Neuronal stem cell (in vitro differentiated cells): ENCODE data around the gene PIERCE2.
"Not testable (repeated sequence)": the region's sequence is repeated elsewhere in the genome, so short reads cannot be mapped to it uniquely, and the experiment has no call there.

Experiments used
- DNase-seq: peaks from one replicate; pipeline ENCODE4 v3.0.0-alpha.2; 2013; ENCODE audit warnings: low spot score
- H2AFZ ChIP-seq: one replicate; pipeline ENCODE4 v1.6.1; 2013; ENCODE audit warnings: mild to moderate bottlenecking, low read length, inconsistent platforms
- H2AK5ac ChIP-seq: 2 replicates; pipeline ENCODE4 v1.6.1; 2013; ENCODE audit warnings: low read depth, mild to moderate bottlenecking, inconsistent platforms, low read length, moderate library complexity, mixed read lengths
- H2BK120ac ChIP-seq: 2 replicates; pipeline ENCODE4 v1.6.1; 2013; ENCODE audit warnings: low read depth, mild to moderate bottlenecking, inconsistent platforms, low read length, moderate library complexity, mixed read lengths
- H2BK12ac ChIP-seq: one replicate; pipeline ENCODE4 v1.6.1; 2013; ENCODE audit warnings: low read length, inconsistent platforms
- H2BK15ac ChIP-seq: 2 replicates; pipeline ENCODE4 v1.6.1; 2013; ENCODE audit warnings: mild to moderate bottlenecking, low read length, inconsistent platforms, mixed read lengths
- H2BK5ac ChIP-seq: one replicate; pipeline ENCODE4 v1.6.1; 2013; ENCODE audit warnings: inconsistent platforms, mild to moderate bottlenecking, low read length, moderate library complexity
- H3K14ac ChIP-seq: one replicate; pipeline ENCODE4 v1.6.1; 2013; ENCODE audit warnings: low read length, inconsistent platforms
- H3K18ac ChIP-seq: 2 replicates; pipeline ENCODE4 v1.6.1; 2013; ENCODE audit warnings: low read length, inconsistent platforms
- H3K23ac ChIP-seq: 2 replicates; pipeline ENCODE4 v1.6.1; 2013; ENCODE audit warnings: low read depth, mild to moderate bottlenecking, mixed read lengths, low read length, inconsistent platforms; ENCODE audit not compliant: poor library complexity
- H3K27ac ChIP-seq: replicated peaks from 3 replicates; pipeline ENCODE4 v1.5.1; 2013; ENCODE audit warnings: low read length, inconsistent platforms
- H3K27me3 ChIP-seq, 3 experiments: 2 replicates each; pipeline ENCODE4 v1.6.1; 2013; ENCODE audit warnings: low read length in 3 of 3, mild to moderate bottlenecking in 2 of 3, inconsistent platforms in 1 of 3, low read depth in 1 of 3, mixed read lengths in 1 of 3, moderate library complexity in 1 of 3; ENCODE audit not compliant: control insufficient read depth in 3 of 3, insufficient read depth in 3 of 3
- H3K36me3 ChIP-seq, 2 donors: replicated peaks in 1 of 2; 2 replicates each; pipeline ENCODE4 v1.6.1; 2013; ENCODE audit warnings: low read length in 2 of 2; ENCODE audit not compliant: control insufficient read depth in 2 of 2, insufficient read depth in 2 of 2
- H3K4ac ChIP-seq: 2 replicates; pipeline ENCODE4 v1.6.1; 2013; ENCODE audit warnings: inconsistent platforms, mild to moderate bottlenecking, low read length, moderate library complexity
- H3K4me1 ChIP-seq, 2 donors: 1 replicate in 1 of 2; 2 replicates in 1 of 2; pipeline ENCODE4 v1.6.1; 2013; ENCODE audit warnings: low read length in 2 of 2, low read depth in 1 of 2; ENCODE audit not compliant: control insufficient read depth in 2 of 2, insufficient read depth in 1 of 2
- H3K4me2 ChIP-seq: one replicate; pipeline ENCODE4 v1.6.1; 2013; ENCODE audit warnings: mild to moderate bottlenecking, low read length, inconsistent platforms; ENCODE audit not compliant: insufficient read depth, poor library complexity, severe bottlenecking
- H3K4me3 ChIP-seq, 2 donors: 2 replicates each; pipeline ENCODE4 v1.5.1; 2013; ENCODE audit warnings: low read length in 2 of 2, mild to moderate bottlenecking in 2 of 2, inconsistent platforms in 1 of 2, moderate library complexity in 1 of 2
- H3K79me1 ChIP-seq: one replicate; pipeline ENCODE4 v1.6.1; 2013; ENCODE audit warnings: low read depth, mild to moderate bottlenecking, inconsistent platforms, low read length, moderate library complexity
- H3K9ac ChIP-seq: one replicate; pipeline ENCODE4 v1.6.1; 2013; ENCODE audit warnings: mild to moderate bottlenecking, low read depth, low read length, inconsistent platforms; ENCODE audit not compliant: poor library complexity
- H3K9me3 ChIP-seq, 2 donors: replicated peaks in 1 of 2; 2 replicates each; pipeline versions ENCODE3 to v1.6.1; 2013; ENCODE audit warnings: low read length in 2 of 2, mild to moderate bottlenecking in 2 of 2, inconsistent platforms in 1 of 2, low read depth in 1 of 2, mixed read lengths in 1 of 2, moderate library complexity in 1 of 2; ENCODE audit not compliant: control insufficient read depth in 2 of 2, insufficient read depth in 1 of 2
- H4K8ac ChIP-seq: one replicate; pipeline ENCODE4 v1.6.1; 2013; ENCODE audit warnings: low read depth, mild to moderate bottlenecking, inconsistent platforms, low read length, moderate library complexity
- H4K91ac ChIP-seq: one replicate; pipeline ENCODE4 v1.6.1; 2013; ENCODE audit warnings: low read length, low read depth, mild to moderate bottlenecking, inconsistent platforms; ENCODE audit not compliant: poor library complexity
- WGBS, 2 donors: extraction: QIAGEN DNeasy Blood & Tissue Kit; methylation state at CpG; one replicate each; pipeline ENCODE4 v1.1.7; 2013; ENCODE audit warnings: missing lambda C conversion rate in 2 of 2, mixed read lengths in 1 of 2; ENCODE audit not compliant: insufficient read length in 2 of 2, insufficient replicate concordance in 1 of 2; ENCODE audit errors: extremely low coverage in 2 of 2; 5-methylcytosine and 5-hydroxymethylcytosine counted together

PIERCE2 gene

DNA sequence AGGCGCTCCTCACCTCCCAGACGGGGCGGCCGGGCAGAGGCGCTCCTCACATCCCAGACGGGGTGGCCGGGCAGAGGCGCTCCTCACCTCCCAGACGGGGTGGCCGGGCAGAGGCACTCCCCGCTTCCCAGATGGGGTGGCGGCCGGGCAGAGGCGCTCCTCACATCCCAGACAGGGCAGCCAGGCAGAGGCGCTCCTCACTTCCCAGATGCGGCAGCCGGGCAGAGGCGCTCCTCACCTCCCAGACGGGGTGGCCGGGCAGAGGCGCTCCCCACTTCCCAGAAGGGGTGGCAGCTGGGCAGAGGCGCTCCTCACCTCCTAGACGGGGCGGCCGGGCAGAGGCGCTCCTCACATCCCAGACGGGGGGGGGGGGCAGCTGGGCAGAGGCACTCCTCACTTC is 37.6 kb downstream of the PIERCE2 start:
- not testable (repeated sequence) for H3K4ac ChIP-seq, H2BK120ac ChIP-seq

DNA sequence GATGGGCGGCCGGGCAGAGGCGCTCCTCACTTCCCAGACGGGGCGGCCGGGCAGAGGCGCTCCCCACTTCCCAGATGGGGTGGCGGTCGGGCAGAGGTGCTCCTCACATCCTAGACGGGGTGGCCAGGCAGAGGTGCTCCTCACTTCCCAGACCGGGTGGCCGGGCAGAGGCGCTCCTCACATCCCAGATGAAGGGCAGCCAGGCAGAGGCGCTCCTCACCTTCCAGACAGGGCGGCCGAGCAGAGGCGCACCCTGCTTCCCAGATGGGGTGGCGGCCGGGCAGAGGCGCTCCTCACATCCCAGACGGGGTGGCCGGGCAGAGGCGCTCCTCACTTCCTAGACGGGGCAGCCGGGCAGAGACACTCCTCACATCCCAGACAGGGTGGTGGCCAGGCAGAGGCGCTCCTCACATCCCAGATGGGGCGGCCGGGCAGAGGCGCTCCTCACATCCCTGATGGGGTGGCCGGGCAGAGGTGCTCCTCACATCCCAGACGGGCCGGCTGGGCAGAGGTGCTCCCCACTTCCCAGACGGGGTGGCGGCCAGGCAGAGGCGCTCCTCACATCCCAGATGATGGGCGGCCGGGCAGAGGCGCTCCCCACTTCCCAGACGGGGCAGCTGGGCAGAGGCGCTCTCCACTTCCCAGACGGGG is 38.2 kb downstream of the PIERCE2 start:
- not testable (repeated sequence) for H2AFZ ChIP-seq, H3K36me3 ChIP-seq, H3K14ac ChIP-seq, H3K4ac ChIP-seq, H2BK12ac ChIP-seq, H3K4me2 ChIP-seq, H3K9me3 ChIP-seq, H3K27me3 ChIP-seq, H3K4me1 ChIP-seq, H3K27ac ChIP-seq, H2AK5ac ChIP-seq, H3K79me1 ChIP-seq, H2BK15ac ChIP-seq, H3K9ac ChIP-seq, H2BK5ac ChIP-seq, H4K8ac ChIP-seq, DNase-seq, H4K91ac ChIP-seq, H3K23ac ChIP-seq, H3K4me3 ChIP-seq, H3K18ac ChIP-seq, H2BK120ac ChIP-seq
- no CpG with 5 or more reads among the region's 41 CpGs for WGBS, 2 donors

More for the DNA sequence above, 37.6 kb downstream of the PIERCE2 start:
- H3K18ac ChIP-seq, H3K9me3 ChIP-seq, H2BK12ac ChIP-seq, H2BK15ac ChIP-seq, H3K36me3 ChIP-seq, H3K4me2 ChIP-seq, H2AK5ac ChIP-seq, H2BK5ac ChIP-seq, H4K8ac ChIP-seq, H3K79me1 ChIP-seq, H3K4me3 ChIP-seq, H3K27ac ChIP-seq, H3K4me1 ChIP-seq, H3K9ac ChIP-seq, H3K14ac ChIP-seq, H3K23ac ChIP-seq, H2AFZ ChIP-seq, H3K27me3 ChIP-seq, H4K91ac ChIP-seq, DNase-seq: not testable (repeated sequence)
- no CpG with 5 or more reads among the region's 27 CpGs for WGBS, 2 donors

DNA sequence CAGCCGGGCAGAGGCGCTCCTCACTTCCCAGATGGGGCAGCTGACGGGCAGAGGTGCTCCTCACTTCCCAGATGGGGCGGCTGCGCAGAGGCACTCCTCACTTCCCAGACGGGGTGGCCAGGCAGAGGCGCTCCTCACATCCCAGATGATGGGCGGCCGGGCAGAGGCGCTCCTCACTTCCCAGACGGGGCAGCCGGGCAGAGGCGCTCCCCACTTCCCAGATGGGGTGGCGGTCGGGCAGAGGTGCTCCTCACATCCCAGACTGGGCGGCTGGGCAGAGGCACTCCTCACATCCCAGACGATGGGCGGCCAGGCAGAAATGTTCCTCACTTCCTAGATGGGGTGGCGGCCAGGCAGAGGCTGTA is 38.7 kb downstream of the PIERCE2 start:
- not testable (repeated sequence) for DNase-seq, H2AFZ ChIP-seq, H3K27ac ChIP-seq, H3K18ac ChIP-seq, H3K4me3 ChIP-seq, H4K8ac ChIP-seq, H2BK12ac ChIP-seq, H3K27me3 ChIP-seq, H3K9me3 ChIP-seq, H3K79me1 ChIP-seq, H3K4me2 ChIP-seq, H2BK5ac ChIP-seq, H3K4me1 ChIP-seq, H3K36me3 ChIP-seq, H3K9ac ChIP-seq, H2AK5ac ChIP-seq, H3K23ac ChIP-seq, H4K91ac ChIP-seq, H2BK15ac ChIP-seq, H3K4ac ChIP-seq, H2BK120ac ChIP-seq, H3K14ac ChIP-seq
- no CpG with 5 or more reads among the region's 19 CpGs for WGBS, 2 donors

DNA sequence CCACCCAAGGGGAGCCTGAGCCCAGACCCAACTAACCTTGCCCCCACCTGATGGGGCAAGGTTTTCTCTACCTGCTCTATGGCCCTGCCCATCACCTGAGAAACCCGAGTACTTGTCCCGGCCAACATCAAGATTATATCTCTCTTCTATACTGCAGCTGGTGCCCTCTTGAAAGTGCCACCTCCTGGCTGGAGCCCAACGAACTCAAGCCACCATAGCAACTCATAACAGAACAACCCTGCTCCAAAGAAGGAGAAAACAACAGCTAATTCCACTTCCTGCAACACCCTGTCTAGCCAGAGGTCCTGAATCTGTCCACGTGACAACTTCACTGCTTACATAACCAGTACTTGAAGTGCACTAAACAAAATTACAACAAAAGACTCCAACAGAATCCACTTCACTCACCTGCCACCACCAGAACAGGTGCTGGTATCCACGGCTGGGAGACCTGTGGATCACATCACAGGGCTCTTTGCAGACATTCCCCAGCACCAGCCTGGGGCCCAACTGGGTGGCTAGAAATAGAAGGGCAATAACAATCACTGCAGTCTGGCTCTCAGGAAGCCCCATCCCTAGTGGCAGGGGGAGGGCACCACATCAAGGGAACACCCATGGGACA is 49.2 kb downstream of the PIERCE2 start:
- H2AK5ac ChIP-seq, result no peak overlapping the region
- no peak overlapping the region for H2BK15ac ChIP-seq
- no peaks in the 10 kb centered on the region for H3K27me3 ChIP-seq
- no peak overlapping the region for H3K4ac ChIP-seq
- no CpG with 5 or more reads among the region's 5 CpGs for WGBS, 2 donors
- H3K18ac ChIP-seq, result no peak overlapping the region
- H2BK12ac ChIP-seq, result no peak overlapping the region
- no peak for DNase-seq
- no peak overlapping the region for H3K4me2 ChIP-seq
- H2BK5ac ChIP-seq, result no peak overlapping the region
- H3K27ac ChIP-seq, result no peak overlapping the region
- H3K36me3 ChIP-seq, result no peaks in the 10 kb centered on the region
- no peak overlapping the region for H4K8ac ChIP-seq
- H3K4me1 ChIP-seq, result no peaks in the 10 kb centered on the region
- H3K4me3 ChIP-seq, result no peak overlapping the region
- H3K23ac ChIP-seq, result no peak overlapping the region
- H3K9me3 ChIP-seq, result peaks cover 0 to 3% of the 10 kb centered on the region in 2 donors
- no peak overlapping the region for H3K9ac ChIP-seq
- no peak overlapping the region for H2BK120ac ChIP-seq
- H3K14ac ChIP-seq, result no peak overlapping the region
- no peak overlapping the region for H4K91ac ChIP-seq
- H2AFZ ChIP-seq, result no peak overlapping the region
- H3K79me1 ChIP-seq, result no peaks in the 10 kb centered on the region
